Kidney (tissue), 14 donors: Measurements from ENCODE around the gene TMCO4. TPM values are rescaled to one million over a fixed set of nuclear protein-coding genes. Genes with fewer than 3 reads are reported as not detected.

Experiments
- DNase-seq, 5 donors: peaks; one replicate each; pipeline ENCODE4 v3.0.0-alpha.2; 2013 to 2020
- FAIRE-seq: peaks from 2 replicates; lab custom pipeline; 2012; peaks lifted over from hg19 to GRCh38; lab: Jason Lieb, UNC
- H3K27ac ChIP-seq, 2 donors: one replicate each; pipeline ENCODE4 v1.7.0; 2013; ENCODE audit warnings: low read depth in 2 of 2, low read length in 2 of 2, inconsistent platforms in 1 of 2
- H3K27me3 ChIP-seq: one replicate; pipeline ENCODE4 v1.7.1; 2013; ENCODE audit warnings: low read length, inconsistent platforms; ENCODE audit not compliant: control insufficient read depth, insufficient read depth
- H3K36me3 ChIP-seq, 3 donors: one replicate each; pipeline versions ENCODE4 v1.7.0 to v1.7.1; 2013; ENCODE audit warnings: low read length in 3 of 3, control low read depth in 1 of 3, inconsistent platforms in 1 of 3; ENCODE audit not compliant: insufficient read depth in 3 of 3, control insufficient read depth in 2 of 3
- H3K4me1 ChIP-seq, 3 donors: one replicate each; pipeline versions ENCODE4 v1.7.0 to v1.7.1; 2013; ENCODE audit warnings: low read length in 3 of 3, inconsistent platforms in 1 of 3, low read depth in 1 of 3; ENCODE audit not compliant: control insufficient read depth in 2 of 3, insufficient read depth in 2 of 3
- H3K4me3 ChIP-seq, 3 donors: one replicate each; pipeline versions ENCODE4 v1.7.0 to v1.8.1; 2013; ENCODE audit warnings: low read length in 3 of 3, control low read depth in 1 of 3, inconsistent platforms in 1 of 3
- H3K9ac ChIP-seq, 3 donors: one replicate each; pipeline versions ENCODE4 v1.7.0 to v1.7.1; 2013; ENCODE audit warnings: low read length in 3 of 3, control low read depth in 1 of 3, inconsistent platforms in 1 of 3
- H3K9me3 ChIP-seq, 3 donors: one replicate each; pipeline versions ENCODE4 v1.7.0 to v1.7.1; 2013; ENCODE audit warnings: low read length in 3 of 3, control low read depth in 1 of 3, inconsistent platforms in 1 of 3; ENCODE audit not compliant: control insufficient read depth in 2 of 3, insufficient read depth in 1 of 3
- CTCF ChIP-seq: IDR thresholded peaks from 3 replicates; pipeline ENCODE4 v1.5.1; 2012; ENCODE audit warnings: mild to moderate bottlenecking, moderate library complexity, borderline replicate concordance; ENCODE audit not compliant: insufficient read depth; ENCODE audit errors: extremely low read depth
- intact Hi-C: fragments of 100-400 bp; cut with DNase I; formaldehyde crosslinking; loops from one replicate; pipeline ENCODE4 v1.11.1; 2022
- polyA plus RNA-seq: library from polyadenylated mRNA; stranded (reverse); fragments of 350-450 nt; fragmentation: Illumina TruSeq; extraction: RNeasy Lipid Tissue Mini Kit (QIAGEN cat#74804); gene quantifications from one replicate; pipeline ENCODE4 v1.2.3, GENCODE V29; 2014; ENCODE audit warnings: low read depth, low replicate concordance; ENCODE audit not compliant: insufficient read depth
- total RNA-seq: library from RNA; stranded (reverse); fragmentation: NEBNext Ultra II Directional; extraction: Animal tissue kit (Norgen Biotek cat#: 25700); gene quantifications from one replicate; pipeline ENCODE4 v1.2.1, GENCODE V29; 2021
- donor health status: control.
- donor health status: control.
- donor health status: control.
- donor health status: control.
- donor health status: control.
- donor health status: DM: yes; HTN: yes; CAD: no.
- donor health status: Normal renal cell carcinoma (clear cell type).

The TMCO4 gene
- total and polyA plus RNA-seq, 2 donors from 2014 or later, result 35.0 to 36.5 TPM

GRCh38 chr1:19704247-19705113, 95.2 kb downstream of the TMCO4 start:
- no peak overlapping the region for H3K9ac ChIP-seq
- TF ChIP-seq CTCF, result peak; percentile 86
- H3K27me3 ChIP-seq, result no peaks in the 10 kb centered on the region
- peaks cover 0 to 6% (median 2%) of the 10 kb centered on the region in 3 donors for H3K4me1 ChIP-seq
- DNase-seq, result peak; percentile 81 to 88 (median 85)
- intact Hi-C loops, result no loop called here
- H3K4me3 ChIP-seq, result no peak overlapping the region
- peaks cover 0 to 7% (median 4%) of the 10 kb centered on the region in 3 donors for H3K36me3 ChIP-seq
- H3K9me3 ChIP-seq, result no peaks in the 10 kb centered on the region
- no peak overlapping the region for H3K27ac ChIP-seq
- FAIRE-seq, result no peak

GRCh38 chr1:19703280-19703679, 96.4 kb downstream of the TMCO4 start:
- Histone ChIP-seq H3K36me3 (peaks cover 0 to 7% (median 4%) of the 10 kb centered on the region in 3 donors), H3K27ac (no peak overlapping the region), H3K4me3 (no peak overlapping the region), H3K27me3 (no peaks in the 10 kb centered on the region), H3K9ac (no peak overlapping the region), H3K9me3 (no peaks in the 10 kb centered on the region), H3K4me1 (peaks cover 0 to 6% (median 0%) of the 10 kb centered on the region in 3 donors)
- intact Hi-C loops, result no loop called here
- no peak for TF ChIP-seq CTCF
- DNase-seq (no peak), FAIRE-seq (no peak)

GRCh38 chr1:19700079-19700777, 99.5 kb downstream of the TMCO4 start:
- intact Hi-C loops, result no loop called here
- peak in 1 of 5 donors; percentile 48 for DNase-seq
- Histone ChIP-seq H3K9me3 (no peaks in the 10 kb centered on the region), H3K27ac (no peak overlapping the region), H3K4me3 (no peak overlapping the region), H3K9ac (no peak overlapping the region), H3K27me3 (no peaks in the 10 kb centered on the region), H3K36me3 (peaks cover 0 to 10% (median 7%) of the 10 kb centered on the region in 3 donors), H3K4me1 (peaks cover 0 to 6% (median 0%) of the 10 kb centered on the region in 3 donors)
- no peak for FAIRE-seq
- no peak for TF ChIP-seq CTCF
